ENCODE data around the gene SLC4A9.

DNA sequence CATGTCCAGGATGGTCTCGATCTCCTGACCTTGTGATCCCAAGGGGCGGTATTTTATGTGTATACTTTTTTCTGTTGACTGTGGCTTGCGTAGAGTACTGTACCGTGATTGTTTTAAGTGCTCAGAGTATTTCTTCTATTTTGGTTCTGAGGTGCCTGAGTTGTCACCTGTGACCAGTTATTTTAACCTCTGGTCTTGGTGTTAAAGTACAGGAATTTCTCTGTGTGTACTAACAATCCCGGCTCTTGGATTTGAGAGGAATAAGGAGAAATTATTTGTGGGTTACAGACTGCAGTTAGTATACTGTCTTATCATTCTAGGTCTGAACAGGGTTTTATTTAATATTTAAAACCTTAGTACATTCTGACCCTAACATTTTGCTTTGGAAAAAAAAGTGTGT, 43.6 kb downstream of the SLC4A9 start:
- TF ChIP-seq ELF4 (IDR thresholded peaks at IDR 0.05) = no peak
- TF ChIP-seq BHLHE40 (IDR thresholded peaks at IDR 0.05; ENCODE audit: borderline replicate concordance) = no peak
- no peak for TF ChIP-seq SUZ12 (IDR thresholded peaks at IDR 0.05)
- TF ChIP-seq LEF1 (IDR thresholded peaks at IDR 0.05; ENCODE audit: borderline replicate concordance) = no peak

Data from HEK293T (cell line).